ENCODE results near the gene EPHB3.

The EPHB3 gene

GRCh38 chr3:184631472-184631861 is 69.9 kb downstream of the EPHB3 start:
- no peak overlapping the region for H3K4me3 ChIP-seq (ENCODE audit: control insufficient read depth, low read depth, low read length)
- no peak for TF ChIP-seq CTCF (IDR thresholded peaks at IDR 0.05; ENCODE audit: control insufficient read depth, insufficient read depth, low read depth, low read length, missing control alignments)
- DNase-seq (ENCODE audit: low read depth), result no peak

Data from AG09309 (cell line).